GM12801 (cell line): Measurements from ENCODE around the gene RAPGEF1.

Source experiments
- CTCF ChIP-seq: IDR thresholded peaks from one replicate; pipeline ENCODE4 v1.5.1; 2011; ENCODE audit warnings: control low read depth; ENCODE audit not compliant: insufficient read length; ENCODE audit errors: extremely low read depth

The RAPGEF1 gene

DNA sequence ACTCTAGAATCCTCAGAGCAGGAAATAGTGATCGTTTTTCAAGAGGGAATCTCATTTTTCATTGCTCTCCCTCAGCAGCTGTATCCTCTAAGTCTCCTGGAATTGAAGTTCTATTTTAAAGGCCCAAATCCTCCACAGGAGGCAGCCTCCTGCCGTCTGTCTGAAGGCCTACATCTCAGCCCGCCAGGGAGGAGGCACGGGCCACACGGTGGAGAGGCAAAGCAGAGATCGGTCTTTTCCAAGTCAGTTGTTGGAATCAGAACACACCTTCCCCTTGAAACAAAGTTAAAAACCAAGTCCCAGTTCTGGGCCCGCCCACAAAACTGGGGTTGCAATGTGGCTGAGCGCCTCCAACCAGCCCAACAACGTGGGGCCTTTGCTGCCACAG, 68.7 kb downstream of the RAPGEF1 start:
- TF ChIP-seq CTCF = no peak

GRCh38 chr9:131670247-131671132, 69.4 kb downstream of the RAPGEF1 start:
- TF ChIP-seq CTCF = no peak

DNA sequence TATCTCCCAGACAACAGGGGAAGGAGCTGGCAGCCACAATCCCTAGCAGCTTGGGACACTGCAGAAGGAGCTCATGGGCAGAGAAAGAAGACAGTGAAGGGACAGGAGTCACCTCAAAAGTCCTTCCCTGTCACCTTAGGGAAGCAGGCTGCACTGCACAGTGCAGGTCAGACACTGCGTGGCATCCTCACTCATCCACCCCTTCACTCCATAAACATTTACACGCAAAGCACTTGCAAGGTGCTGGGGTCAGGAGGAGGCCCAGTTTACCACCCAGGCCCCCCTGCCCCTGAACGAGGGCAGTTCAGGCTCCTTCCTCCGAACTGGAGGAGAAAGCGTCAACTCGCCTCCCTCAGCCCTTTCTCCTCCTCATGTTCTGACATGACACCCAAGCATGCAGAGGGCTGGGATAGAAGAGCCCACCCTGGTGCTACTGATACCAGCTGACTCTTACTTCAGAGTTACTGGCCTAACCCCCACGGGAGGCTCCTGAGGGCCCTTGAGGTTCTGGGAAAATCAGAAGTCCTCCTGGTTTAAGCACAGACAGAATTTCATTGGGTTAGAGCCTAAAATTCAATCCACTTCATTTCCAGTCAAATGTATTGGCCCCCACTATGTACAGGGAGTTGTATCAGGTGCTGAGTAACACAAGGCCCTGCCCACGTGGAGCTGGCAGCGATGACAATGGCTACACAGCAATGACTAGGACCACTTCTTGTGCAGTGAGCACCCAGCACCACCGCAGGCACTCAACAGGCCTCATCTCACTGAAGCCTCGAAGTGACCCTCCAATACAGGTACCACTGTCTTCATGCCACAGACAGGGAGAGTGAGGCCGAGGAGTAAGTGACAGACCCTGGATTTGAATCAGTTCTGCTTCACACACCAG, 70.4 kb downstream of the RAPGEF1 start:
- no peak for TF ChIP-seq CTCF

- no peak for TF ChIP-seq CTCF
Measured at GRCh38 chr9:131668439-131669268, 71.2 kb downstream of the RAPGEF1 start.

DNA sequence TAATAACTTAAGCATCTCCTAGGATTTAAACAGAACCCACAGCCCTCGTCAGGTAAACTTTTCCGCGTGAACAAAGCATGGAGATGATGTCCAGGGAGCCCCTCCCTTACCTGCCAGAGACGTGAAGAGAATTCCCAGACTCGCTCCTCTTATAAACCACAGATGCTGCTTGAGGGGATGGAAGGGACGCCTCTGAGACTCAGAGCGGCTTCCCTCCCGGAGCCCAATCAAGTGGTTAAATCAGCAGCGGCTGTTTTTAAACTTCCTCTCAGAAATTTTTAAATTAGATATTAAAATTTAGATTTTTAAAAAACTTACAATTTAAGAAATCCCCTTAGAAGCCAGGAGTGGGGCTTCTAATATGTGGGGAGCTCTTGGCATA, 71.8 kb downstream of the RAPGEF1 start:
- TF ChIP-seq CTCF = no peak

- TF ChIP-seq CTCF = no peak
Measured at GRCh38 chr9:131667576-131667975, 72.3 kb downstream of the RAPGEF1 start.

DNA sequence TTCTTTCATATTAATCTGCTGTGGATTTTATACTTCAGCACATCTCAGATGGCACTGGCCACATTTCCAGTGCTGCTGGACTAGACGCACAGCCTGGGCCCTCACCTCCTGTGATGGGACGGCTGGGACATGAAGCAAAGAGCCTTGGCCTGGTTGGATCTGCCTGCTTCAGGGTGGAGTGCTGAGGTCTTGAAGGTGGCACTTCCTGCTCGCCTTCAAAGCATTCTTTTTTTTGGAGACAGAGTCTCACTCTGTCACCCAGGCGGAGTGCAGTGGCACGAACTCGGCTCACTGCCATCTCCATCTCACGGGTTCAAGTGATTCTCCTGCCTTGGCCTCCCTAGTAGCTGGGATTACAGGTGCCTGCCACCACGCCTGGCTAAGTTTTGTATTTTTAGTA, 73.1 kb downstream of the RAPGEF1 start:
- TF ChIP-seq CTCF = no peak
